Loucy (cell line): Measurements from ENCODE around the gene SUPT3H.

ENCODE experiments used
- EZH2phosphoT487 ChIP-seq: fragments of 200-600 bp; IDR thresholded peaks from 2 replicates; pipeline ENCODE4 v1.6.1; 2018; ENCODE audit warnings: antibody characterized with exemption, mild to moderate bottlenecking, moderate library complexity, borderline replicate concordance
- TF ChIP-seq, protein P1 (sequence below): fragments of 200-600 bp; sonication (generic); conservative IDR thresholded peaks from 2 replicates; pipeline ENCODE4 v1.5.1; 2014; ENCODE audit warnings: mild to moderate bottlenecking, antibody characterized with exemption, low read length

DNA sequence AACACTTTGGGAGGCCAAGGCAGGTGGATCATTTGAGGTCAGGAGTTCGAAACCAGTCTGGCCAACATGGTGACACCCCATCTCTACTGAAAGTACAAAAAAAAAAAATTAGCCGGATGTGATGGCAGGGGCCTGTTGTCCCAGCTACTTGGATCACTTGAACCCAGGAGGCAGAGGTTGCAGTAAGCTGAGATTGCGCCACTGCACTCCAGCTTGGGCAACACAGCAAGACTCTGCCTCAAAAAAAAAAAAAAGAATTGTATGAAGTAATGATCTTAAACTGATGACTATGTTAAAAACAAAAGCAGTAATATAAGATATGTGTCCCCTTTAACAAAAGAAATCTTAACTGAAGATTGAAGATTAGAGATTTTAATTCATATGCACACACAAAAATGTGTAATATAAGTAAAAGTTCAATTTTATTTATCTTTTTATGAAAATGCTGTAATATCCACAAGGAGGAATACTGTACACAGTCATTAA is 78.6 kb downstream of the SUPT3H start:
- TF ChIP-seq, protein P1, sequence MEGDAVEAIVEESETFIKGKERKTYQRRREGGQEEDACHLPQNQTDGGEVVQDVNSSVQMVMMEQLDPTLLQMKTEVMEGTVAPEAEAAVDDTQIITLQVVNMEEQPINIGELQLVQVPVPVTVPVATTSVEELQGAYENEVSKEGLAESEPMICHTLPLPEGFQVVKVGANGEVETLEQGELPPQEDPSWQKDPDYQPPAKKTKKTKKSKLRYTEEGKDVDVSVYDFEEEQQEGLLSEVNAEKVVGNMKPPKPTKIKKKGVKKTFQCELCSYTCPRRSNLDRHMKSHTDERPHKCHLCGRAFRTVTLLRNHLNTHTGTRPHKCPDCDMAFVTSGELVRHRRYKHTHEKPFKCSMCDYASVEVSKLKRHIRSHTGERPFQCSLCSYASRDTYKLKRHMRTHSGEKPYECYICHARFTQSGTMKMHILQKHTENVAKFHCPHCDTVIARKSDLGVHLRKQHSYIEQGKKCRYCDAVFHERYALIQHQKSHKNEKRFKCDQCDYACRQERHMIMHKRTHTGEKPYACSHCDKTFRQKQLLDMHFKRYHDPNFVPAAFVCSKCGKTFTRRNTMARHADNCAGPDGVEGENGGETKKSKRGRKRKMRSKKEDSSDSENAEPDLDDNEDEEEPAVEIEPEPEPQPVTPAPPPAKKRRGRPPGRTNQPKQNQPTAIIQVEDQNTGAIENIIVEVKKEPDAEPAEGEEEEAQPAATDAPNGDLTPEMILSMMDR = no peak
- no peak for TF ChIP-seq EZH2phosphoT487
